Measurements from ENCODE around the gene CUBN. TPM values are rescaled to one million over a fixed set of nuclear protein-coding genes. Genes with fewer than 3 reads are reported as not detected.

The CUBN gene
- total RNA-seq, 1 donor from 2014 or later = 1.5 TPM

- Mint-ChIP-seq H3K27me3 (no peaks in the 10 kb centered on the region), H3K36me3 (ENCODE audit: insufficient read depth) (no peaks in the 10 kb centered on the region), H3K9me3 (ENCODE audit: low read depth) (no peaks in the 10 kb centered on the region), H3K27ac (peak overlapping the region; percentile 92), H3K4me3 (ENCODE audit: low read depth) (no peak overlapping the region), H3K4me1 (ENCODE audit: low read depth) (peaks cover 20% of the 10 kb centered on the region)
- DNase-seq (ENCODE audit: low spot score, unreplicated experiment) = no peak
- TF ChIP-seq CTCF (IDR thresholded peaks at IDR 0.05; ENCODE audit: unreplicated experiment) = no peak
These were observed 67.1 kb downstream of the CUBN start for GRCh38 chr10:17062493-17062892.

- no peak overlapping the region for H3K4me3 Mint-ChIP-seq (ENCODE audit: low read depth)
- TF ChIP-seq CTCF (IDR thresholded peaks at IDR 0.05; ENCODE audit: unreplicated experiment) = no peak
- no peaks in the 10 kb centered on the region for H3K9me3 Mint-ChIP-seq (ENCODE audit: low read depth)
- H3K4me1 Mint-ChIP-seq (ENCODE audit: low read depth) = peaks cover 20% of the 10 kb centered on the region
- H3K27me3 Mint-ChIP-seq = no peaks in the 10 kb centered on the region
- no peak overlapping the region for H3K27ac Mint-ChIP-seq
- DNase-seq (ENCODE audit: low spot score, unreplicated experiment) = no peak
- no peaks in the 10 kb centered on the region for H3K36me3 Mint-ChIP-seq (ENCODE audit: insufficient read depth)
These were observed 67.6 kb downstream of the CUBN start for GRCh38 chr10:17062009-17062408.

- H3K27ac Mint-ChIP-seq = no peak overlapping the region
These were observed 68.2 kb downstream of the CUBN start for GRCh38 chr10:17061418-17061817.

GRCh38 chr10:17060289-17060688 lies 69.3 kb downstream of the CUBN start:
- no peaks in the 10 kb centered on the region for H3K9me3 Mint-ChIP-seq (ENCODE audit: low read depth)
- H3K36me3 Mint-ChIP-seq (ENCODE audit: insufficient read depth) = no peaks in the 10 kb centered on the region
- TF ChIP-seq CTCF (IDR thresholded peaks at IDR 0.05; ENCODE audit: unreplicated experiment) = no peak
- peak overlapping the region; percentile 12 for H3K27ac Mint-ChIP-seq
- DNase-seq (ENCODE audit: low spot score, unreplicated experiment) = no peak
- no peaks in the 10 kb centered on the region for H3K27me3 Mint-ChIP-seq
- peaks cover 20% of the 10 kb centered on the region for H3K4me1 Mint-ChIP-seq (ENCODE audit: low read depth)
- H3K4me3 Mint-ChIP-seq (ENCODE audit: low read depth) = no peak overlapping the region

More at GRCh38 chr10:17061418-17061817, 68.2 kb downstream of the CUBN start:
- H3K27me3 Mint-ChIP-seq = no peaks in the 10 kb centered on the region
- peaks cover 20% of the 10 kb centered on the region for H3K4me1 Mint-ChIP-seq (ENCODE audit: low read depth)
- no peaks in the 10 kb centered on the region for H3K9me3 Mint-ChIP-seq (ENCODE audit: low read depth)
- H3K36me3 Mint-ChIP-seq (ENCODE audit: insufficient read depth) = no peaks in the 10 kb centered on the region
- no peak for TF ChIP-seq CTCF (IDR thresholded peaks at IDR 0.05; ENCODE audit: unreplicated experiment)
- H3K4me3 Mint-ChIP-seq (ENCODE audit: low read depth) = no peak overlapping the region
- DNase-seq (ENCODE audit: low spot score, unreplicated experiment) = no peak

GRCh38 chr10:17059197-17059688 lies 70.4 kb downstream of the CUBN start:
- no peaks in the 10 kb centered on the region for H3K36me3 Mint-ChIP-seq (ENCODE audit: insufficient read depth)
- no peak for DNase-seq (ENCODE audit: low spot score, unreplicated experiment)
- H3K4me1 Mint-ChIP-seq (ENCODE audit: low read depth) = peaks cover 20% of the 10 kb centered on the region
- H3K27me3 Mint-ChIP-seq = no peaks in the 10 kb centered on the region
- no peaks in the 10 kb centered on the region for H3K9me3 Mint-ChIP-seq (ENCODE audit: low read depth)
- no peak for TF ChIP-seq CTCF (IDR thresholded peaks at IDR 0.05; ENCODE audit: unreplicated experiment)
- no peak overlapping the region for H3K27ac Mint-ChIP-seq
- H3K4me3 Mint-ChIP-seq (ENCODE audit: low read depth) = no peak overlapping the region
